ENCODE results near the gene IFITM1.
"Not testable (repeated sequence)": the region's sequence is repeated elsewhere in the genome, so short reads cannot be mapped to it uniquely, and the experiment has no call there.

IFITM1 gene

DNA sequence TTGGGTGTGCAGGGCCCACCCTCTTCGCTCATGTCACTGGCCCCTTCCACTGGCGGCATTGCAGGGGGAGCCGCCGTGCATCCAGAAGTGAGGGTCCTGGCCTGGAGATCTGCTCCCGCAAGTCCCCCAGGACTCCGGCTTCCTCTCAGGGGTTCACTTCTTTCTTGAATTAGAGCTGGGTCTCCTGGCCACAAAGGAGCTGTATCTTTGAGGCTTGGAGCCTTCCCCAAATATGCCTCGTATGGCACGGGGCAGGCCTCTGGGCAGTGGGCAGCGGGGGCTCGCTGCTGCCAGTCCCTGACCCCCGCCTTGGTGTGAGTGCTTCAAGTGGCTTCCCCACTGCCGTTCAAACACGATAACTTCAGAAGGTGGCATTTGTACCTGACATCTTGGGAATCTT lies 14.2 kb downstream of the IFITM1 start:
- no peak for DNase-seq

DNA sequence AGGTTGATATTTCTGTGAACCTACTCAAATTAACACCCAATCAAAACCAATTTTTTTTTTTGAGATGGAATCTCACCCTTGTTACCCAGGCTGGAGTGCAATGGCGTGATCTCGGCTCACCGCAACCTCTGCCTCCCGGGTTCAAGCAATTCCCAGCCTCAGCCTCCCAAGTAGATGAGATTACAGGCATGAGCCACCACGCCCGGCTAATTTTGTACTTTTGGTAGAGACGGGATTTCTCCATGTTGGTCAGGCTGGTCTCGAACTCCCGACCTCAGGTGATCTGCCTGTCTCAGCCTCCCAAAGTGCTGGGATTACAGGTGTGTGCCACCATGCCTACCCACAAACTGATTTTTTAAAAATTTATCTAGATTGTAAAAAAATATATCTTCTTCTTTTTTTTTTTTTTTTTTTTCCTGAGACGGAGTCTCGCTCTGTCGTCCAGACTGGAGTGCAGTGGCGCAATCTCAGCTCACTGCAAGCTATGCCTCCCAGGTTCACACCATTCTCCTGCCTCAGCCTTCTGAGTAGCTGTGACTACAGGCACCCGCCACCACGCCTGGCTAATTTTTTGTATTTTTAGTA lies 14.8 kb downstream of the IFITM1 start:
- DNase-seq = not testable (repeated sequence)

DNA sequence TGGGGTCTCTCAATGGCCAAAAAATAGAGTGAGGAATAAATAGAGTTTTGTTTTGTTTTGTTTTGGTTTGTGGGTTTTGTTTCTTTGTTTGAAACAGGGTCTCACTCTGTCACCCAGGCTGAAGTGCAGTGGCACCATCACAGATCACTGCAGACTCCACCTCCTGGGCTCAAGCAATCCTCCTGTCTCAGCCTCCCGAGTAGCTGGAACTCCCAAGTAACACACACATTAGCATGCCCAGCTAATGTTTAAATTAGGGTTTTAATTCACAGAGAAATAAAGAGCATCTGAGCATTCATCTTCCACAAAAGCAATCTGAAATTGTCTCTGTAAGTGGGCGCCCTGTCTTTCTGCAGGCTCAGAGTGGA lies 16.0 kb downstream of the IFITM1 start:
- no peak for DNase-seq

DNA sequence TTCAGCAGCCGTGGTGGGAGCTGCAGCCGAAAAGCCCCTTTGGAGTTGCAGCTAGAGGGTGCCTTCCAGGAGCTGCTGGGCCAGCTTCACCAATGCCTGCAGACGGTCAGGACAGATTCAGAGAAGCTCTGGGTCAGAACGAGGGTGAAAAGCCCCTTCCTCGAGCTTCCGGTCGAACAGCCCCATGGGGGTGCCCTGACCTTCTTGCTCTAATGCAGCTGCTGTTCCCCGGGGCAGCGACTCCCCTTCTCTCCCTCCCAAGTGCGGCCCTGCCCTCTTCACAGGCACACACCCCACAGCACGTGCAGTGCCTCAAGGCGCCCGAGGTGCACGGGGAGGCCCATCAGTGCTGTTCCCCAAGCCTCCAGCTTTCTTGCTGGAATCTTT lies 16.5 kb downstream of the IFITM1 start:
- no peak for DNase-seq

DNA sequence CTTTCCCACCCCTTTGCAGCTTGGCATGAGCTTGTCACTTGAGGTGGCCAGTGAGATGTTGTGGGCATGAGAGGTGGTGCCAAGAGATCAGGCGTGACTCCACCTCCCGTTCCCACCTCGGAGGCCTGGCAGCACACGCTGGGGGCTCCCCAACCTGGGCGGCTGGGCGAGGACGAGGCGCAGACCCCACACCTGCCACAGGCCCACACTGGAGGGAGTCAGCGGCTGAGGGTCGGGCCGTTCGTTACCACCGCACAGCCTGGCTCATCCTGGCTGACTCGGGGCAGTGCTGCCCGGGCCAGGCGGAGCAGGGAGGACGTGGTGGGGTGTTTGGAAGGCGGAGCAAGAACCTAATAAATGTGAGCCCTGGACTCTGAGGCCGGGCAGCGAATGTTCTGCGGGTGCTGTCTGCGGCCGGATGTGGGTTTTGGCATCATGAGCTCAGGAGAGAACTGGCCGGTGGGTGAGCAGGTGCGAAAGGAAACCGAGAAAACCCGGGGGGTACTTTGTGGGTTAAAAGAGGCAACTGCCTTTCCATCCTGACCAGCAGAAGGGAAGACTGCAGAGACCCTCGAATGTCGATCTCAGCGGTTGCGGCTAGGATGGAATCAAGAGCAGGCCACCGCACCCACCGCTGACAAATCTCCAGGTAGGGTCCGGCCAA lies 17.0 kb downstream of the IFITM1 start:
- DNase-seq = no peak

DNA sequence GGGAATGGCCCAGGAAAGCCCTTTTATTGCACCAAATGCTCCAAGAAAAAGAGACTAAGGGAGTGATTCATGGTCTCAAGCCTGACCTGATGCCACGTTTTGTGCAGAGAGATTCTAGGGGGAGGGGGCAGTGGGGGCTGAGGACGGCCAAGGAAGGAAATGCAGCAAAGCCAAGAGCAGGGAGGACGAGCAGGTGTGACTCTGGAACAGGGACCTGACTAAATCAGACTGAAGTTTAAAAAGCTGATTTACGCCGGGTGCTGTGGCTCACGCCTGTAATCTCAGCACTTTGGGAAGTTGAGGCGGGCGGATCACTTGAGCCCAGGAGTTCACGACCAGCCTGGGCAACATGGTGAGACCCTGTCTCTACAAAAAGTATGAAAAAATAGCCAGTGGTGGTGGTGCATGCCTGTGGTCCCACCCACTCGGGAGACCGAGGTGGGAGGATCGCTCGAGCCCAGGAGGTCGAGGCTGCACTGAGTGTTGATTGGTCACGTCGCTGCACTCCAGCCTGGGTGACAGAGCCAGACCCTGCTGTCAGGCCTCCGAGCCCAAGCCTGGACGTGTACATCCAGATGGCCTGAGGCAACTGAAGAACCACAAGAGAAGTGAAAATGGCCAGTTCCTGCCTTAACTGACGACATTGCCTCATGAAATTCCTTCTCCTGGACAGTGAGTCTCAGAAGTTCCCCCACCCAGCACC lies 17.7 kb downstream of the IFITM1 start:
- DNase-seq = no peak

DNA sequence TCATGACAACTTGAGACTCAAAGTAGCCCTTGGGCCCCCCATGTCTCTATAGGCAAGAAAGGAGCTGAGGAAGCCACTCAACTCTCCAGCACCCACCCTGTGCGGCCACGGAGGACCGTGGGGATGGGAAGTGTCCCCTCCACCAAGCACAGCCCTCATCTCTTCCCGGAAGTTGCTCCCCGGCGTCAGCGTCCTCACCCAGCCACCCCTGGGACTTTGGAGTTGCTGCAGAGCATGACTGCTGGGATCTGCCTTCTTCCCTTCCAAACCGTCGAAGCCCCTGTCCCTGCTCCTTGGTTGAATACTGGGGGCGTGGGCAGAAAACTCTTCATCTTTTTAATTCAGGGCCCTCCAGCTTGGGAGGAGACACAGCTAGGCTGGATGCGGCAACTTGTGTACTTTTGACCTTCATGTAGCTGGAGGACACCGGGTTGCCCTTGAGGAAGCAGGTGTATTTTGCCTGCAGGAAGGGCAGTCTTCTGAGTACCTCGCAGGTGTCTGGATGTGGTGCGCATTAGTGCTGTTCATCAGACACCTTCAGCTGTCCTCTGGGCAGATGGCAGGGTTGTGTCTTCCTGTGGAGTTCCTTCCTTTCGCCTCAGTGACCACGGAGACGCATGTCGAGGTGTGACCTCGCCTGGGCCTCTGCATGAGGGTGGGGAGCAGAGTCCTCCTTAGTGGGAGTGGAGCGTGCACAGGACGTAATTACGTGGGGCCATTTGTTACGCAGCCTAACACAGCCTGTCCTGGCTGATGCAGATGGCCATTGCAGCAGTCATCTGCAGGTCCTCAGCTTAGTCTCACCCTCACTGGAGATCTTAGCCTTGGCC lies 19.0 kb downstream of the IFITM1 start:
- no peak for DNase-seq

DNA sequence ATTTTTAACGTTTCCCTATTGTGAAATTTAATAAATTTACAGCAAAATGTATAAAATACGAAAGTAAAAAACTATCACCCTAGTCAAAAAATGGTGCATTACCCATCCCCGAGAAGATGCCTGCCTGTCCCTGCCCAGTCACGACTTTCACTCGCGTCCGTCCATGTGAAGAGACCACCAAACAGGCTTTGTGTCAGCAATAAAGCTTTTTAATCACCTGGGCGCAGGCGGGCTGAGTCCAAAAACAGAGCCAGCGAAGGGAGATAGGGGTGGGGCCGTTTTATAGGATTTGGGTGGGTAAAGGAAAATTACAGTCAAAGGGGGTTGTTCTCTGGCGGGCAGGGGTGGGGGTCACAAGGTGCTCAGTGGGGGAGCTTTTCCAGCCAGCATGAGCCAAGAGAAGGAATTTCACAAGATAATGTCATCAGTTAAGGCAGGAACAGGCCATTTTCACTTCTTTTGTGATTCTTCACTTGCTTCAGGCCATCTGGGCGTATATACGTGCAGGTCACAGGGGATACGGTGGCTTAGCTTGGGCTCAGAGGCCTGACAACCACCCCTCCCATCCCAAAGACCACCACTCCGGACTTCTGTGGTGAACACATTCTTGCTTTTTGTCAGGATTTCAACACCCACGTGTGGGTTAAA lies 19.9 kb downstream of the IFITM1 start:
- DNase-seq = not testable (repeated sequence)

DNA sequence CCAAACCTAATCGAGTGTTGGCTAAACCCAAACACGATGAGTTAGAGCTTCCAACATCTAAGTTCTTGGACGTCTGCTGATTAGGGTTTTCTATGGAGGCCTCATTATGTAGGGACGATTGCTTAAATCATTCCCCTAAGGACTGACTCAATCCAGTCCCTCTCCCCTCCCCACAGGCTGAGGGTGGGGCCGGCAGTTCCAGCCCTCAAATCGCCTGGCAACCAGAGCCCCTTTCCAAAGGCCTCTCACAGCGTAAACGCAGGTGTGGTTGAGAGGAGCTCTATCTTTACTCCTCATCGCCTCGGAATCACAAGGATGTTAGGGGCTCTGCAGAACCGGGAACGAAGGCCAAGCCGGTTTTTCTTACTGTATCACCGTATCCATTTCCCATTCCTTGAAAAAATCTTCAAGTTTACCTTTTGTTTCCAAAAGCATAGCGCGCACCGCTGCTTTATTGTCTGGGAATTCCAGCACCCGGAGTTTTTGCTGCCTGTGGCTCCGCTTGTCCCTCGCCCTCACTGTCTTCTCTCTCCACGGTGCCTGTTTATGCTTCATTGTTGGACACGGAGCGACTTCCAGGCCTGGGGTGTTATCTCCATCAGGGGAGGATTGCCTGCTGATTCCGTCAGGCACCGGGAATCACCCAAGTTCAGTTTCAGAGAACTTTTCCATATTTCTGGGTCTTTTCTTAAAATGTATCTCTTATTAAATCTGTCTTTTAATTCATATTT lies 20.6 kb downstream of the IFITM1 start:
- no peak for DNase-seq

DNA sequence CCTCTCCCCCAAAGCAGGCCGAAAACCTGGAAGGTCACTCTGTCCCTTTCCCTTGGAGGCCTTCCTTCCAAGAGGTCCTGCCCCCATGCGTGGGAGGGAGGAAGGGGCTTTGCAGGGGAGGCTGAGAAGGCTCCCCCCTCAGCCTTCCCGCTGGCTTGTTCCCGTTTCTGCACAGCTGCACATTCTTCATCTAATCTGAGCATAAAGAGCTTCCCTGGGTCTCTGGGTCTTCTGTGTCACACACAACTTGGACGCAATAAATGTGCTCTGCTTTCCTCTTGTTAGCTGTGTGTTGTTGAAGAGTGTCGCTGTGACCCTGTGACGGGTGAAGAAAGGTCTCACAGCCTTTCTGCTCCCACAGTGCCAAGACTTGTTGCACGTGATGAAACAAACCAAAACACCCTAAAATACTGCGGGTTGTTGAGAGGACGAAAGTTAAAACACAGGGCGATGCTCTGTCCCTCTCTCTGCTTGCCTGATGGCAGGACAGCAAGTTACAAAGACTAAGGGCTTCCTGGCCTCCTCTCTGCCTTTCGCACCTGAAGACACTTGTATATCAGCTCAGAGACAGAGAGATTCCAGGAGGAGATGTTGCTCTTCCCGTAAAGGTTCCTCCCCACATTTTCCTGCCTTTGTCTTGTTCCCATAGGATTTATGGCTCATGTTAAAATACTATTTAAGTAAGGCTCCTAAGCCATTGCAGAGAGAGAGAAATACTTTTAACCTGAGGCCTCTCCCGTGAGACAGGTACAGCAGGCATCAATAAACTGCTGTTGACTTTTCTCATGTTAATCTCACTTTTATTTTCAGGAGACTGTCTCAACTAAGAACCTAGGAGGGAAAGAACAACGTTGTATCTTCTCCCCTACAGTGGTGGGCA lies 22.2 kb downstream of the IFITM1 start:
- no peak for DNase-seq

DNA sequence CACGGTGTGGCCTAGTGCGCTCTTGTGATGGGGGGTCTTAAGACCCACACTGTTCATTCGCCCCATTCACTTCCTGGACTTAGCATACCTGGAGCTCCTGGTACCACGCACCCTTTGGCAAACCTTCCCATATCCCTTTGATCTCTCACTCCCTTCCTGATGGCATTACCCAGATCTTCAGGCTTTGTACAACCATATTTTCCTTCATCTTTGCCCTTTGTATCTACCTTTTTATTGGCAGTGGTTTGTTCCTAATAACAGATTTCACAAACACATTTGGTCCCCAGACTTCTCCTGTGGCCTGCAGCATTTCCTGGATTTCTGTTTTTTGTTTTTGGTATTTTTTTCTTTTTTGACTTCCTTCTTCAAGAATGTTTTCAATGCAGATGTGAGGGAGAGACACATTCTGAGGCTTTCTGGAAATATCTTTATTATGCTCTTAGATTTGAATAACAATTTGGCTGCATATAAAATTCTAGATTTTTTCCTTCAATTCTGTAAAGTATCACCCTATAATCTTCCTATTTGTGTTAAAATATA lies 22.9 kb downstream of the IFITM1 start:
- DNase-seq = no peak

DNA sequence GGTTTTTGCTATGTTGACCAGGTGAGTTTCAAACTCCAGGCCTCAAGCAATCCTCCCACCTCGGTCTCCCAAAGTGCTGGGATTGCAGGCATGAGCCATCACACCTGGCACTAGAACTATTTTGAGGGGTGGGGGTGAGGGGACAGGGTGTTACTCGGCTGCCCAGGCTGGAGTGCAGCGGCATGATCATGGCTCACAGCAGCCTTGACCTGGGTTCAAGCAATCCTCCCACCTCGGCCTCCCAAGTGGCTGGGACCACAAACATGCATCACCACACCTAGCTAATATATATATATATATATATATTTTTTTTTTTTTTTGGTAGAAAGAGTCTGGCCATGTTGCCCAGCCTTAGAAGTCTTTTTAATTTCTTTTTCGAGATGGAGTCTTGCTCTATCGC lies 23.9 kb downstream of the IFITM1 start:
- DNase-seq = no peak

DNA sequence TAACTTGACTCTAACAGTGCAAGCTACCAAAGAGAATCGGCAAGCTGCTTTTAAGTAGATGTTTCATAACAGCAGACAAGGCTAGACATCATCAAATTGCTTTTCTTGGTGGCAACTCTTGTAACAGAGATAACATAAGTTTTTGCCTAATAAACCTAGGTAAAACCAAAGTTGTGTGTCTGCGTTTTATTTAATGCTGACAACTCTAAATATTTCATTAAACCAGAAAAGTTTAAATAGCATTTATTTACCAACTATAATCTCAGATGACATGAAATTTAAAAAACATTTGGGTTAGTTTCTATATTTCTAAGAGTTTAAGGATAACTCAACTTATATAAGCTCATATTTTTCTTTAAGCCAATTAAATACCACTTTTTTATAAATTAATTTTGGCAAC lies 26.1 kb downstream of the IFITM1 start:
- DNase-seq = no peak

DNA sequence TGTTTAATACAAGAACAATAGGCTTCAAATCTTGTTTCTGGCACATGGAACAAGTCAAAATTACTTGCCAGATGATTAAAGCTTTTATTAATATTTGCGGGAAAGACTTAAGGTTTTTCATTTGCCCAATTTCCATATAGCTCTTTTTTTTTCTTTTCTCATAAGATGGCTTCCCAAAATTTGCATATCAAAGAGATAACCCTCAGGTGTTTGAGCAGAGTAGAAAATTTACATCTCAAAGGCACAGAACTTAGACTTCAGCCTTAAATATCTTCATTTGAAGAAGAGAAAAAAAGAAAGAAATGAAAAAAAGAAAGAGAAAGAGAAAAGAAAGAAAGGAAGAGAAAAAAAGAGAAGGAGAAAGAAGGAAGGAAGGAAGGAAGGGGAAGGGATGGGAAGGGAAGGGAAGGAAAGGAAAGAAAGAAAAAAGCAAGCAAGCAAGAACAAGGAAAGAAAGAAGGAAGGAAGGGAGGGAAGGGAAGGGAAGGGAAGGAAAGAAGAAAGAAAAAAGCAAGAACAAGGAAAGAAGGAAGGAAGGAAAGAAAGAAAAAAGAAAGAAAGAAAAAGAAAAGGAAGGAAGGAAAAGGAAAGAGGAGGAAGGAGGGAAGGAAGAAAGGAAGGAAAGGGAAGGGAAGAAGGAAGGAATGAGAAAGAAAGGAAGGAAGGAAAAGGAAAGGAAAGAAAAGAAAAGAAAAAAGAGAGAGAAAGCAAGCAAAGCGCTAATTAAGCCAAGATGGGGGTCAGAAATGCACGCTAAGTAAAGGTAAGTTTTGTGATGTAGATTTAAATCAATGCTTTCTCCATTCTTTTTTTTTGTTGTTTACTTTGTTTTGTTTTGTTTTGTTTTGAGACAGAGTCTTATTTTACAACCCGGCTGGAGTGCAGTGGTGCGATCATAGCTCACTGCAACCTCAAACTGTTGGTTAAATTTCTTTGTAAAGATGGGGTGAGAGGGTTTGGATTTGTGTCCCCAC lies 27.0 kb downstream of the IFITM1 start:
- no peak for DNase-seq

DNA sequence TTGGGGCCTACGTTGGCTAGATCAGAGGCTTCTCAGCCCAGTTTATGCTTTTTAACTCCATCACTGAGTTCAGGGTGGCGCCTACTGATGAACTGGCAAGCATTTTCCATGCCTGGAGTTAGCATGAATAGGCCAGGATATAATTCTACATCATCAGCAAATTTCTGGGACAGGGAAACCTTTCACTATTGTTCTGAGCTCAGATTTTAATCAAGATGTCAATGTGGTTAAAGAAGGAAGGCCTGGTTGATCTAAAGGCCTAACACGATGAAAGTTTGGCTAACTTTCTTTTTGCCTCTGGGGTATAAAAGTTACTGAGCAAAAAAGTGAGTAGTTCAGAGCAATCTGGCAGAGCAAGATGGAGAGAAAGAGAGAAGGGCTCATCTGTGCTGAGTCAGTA lies 28.5 kb downstream of the IFITM1 start:
- DNase-seq = no peak

DNA sequence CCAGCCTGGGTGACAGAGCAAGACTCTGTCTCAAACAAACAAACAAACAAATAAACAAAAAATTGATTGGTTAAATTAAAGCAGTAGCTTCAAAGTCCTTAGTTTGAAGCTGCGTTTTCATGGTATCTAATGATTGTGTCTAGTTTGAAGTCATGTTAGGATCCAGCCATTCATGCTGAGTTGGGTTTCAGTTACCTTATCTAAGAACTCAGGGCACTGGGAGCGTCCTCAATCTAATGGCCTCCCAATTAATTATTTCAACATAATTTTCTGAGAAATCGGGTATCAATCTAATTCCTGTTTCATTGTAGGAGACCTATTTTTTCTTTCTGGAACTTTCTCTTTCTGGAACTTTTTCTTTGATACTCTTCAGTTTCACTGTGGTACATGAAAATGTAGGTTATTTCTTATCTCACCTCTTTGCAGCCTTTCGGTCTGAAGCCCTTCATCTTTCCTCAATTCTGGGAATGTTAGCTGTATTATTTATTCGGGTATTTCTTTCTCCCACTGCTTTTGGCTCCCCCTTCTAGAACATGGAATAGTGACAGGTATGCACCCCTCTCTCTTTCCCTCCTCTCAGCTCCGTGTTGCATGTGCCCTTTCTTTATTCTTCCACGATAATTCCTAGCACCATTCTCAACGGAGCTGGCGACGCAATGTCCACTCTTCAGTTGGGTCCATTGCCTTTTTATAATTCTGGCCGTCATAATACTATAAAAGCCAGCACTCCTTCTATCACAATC lies 31.2 kb downstream of the IFITM1 start:
- DNase-seq = no peak

DNA sequence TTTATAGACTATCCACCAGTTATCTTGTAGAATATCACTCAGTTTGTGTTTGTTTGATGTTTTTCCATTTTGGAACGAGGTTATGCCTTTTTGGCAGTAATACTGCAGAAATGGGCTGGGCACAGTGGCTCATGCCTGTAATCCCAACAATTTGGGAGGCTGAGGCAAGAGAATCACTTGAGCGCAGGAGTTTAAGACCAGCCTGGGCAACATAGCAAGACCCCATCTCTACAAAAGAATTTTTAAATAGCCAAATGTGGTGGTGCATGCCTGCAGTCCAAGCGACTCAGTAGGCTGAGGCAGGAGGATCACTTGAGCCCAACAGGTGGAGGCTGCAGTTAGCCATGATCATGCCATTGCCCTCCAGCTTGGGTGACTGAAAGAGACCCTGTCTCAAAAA lies 32.7 kb downstream of the IFITM1 start:
- no peak for DNase-seq

DNA sequence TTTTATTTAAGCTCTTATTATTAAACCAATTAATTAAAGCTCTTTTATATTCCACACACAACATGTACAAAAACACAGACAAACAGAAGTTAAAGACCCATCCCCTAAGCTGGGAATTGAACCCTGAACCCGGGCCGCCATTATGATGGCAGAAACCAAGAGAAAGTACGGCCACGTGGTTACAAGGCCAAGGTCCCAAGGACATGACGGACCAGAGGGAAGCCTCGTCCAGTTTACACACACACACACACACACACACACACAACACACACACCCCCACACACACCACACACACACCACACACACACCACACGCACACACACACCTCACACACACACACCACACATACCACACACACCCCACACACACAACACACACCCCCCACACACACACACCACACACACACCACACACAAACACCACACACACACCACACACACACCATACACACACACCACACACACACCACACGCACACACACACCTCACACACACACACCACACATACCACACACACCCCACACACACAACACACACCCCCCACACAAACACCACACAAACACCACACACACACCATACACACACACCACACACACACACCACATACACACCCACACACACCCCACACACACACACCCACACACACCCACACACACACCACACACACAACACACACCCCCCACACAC lies 35.6 kb downstream of the IFITM1 start:
- not testable (repeated sequence) for DNase-seq
